HL-60 (cell line): ENCODE measurements around the gene NCF4.

Experiments used
- GABPA ChIP-seq: IDR thresholded peaks from 2 replicates; pipeline ENCODE4 v1.6.1; 2012; ENCODE audit warnings: low read depth
- POLR2AphosphoS5 ChIP-seq: IDR thresholded peaks from 2 replicates; pipeline ENCODE4 v1.6.1; 2012; ENCODE audit warnings: low read depth
- TF ChIP-seq, protein P1 (sequence below): IDR thresholded peaks from one replicate; pipeline ENCODE4 v1.5.1; 2011; ENCODE audit warnings: low read length, control low read depth, inconsistent platforms; ENCODE audit not compliant: insufficient read depth
- TF ChIP-seq, protein P2 (sequence below): IDR thresholded peaks from 2 replicates; pipeline ENCODE4 v1.6.1; 2012; ENCODE audit warnings: low read depth; ENCODE audit not compliant: insufficient replicate concordance

DNA sequence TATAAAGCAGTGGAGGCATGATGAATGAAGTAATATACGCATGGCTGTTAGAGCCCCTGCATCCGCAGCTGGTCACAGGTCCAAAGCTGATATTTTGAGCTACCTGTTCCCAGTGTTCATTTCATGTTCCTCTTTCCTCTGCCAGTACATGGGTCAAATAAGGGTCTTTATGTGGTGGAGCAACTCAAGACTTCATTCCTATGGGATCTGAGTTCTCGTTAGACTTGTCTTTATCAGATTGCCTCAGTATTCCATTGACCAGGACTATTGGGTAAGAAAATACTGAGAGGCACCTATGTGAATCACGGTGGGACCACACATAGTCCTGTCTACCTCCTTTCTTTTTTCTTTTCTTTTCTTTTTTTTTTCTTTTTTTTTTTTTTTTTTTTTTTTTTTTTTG lies 25.2 kb downstream of the NCF4 start:
- TF ChIP-seq POLR2AphosphoS5 = no peak
- TF ChIP-seq, protein P1, sequence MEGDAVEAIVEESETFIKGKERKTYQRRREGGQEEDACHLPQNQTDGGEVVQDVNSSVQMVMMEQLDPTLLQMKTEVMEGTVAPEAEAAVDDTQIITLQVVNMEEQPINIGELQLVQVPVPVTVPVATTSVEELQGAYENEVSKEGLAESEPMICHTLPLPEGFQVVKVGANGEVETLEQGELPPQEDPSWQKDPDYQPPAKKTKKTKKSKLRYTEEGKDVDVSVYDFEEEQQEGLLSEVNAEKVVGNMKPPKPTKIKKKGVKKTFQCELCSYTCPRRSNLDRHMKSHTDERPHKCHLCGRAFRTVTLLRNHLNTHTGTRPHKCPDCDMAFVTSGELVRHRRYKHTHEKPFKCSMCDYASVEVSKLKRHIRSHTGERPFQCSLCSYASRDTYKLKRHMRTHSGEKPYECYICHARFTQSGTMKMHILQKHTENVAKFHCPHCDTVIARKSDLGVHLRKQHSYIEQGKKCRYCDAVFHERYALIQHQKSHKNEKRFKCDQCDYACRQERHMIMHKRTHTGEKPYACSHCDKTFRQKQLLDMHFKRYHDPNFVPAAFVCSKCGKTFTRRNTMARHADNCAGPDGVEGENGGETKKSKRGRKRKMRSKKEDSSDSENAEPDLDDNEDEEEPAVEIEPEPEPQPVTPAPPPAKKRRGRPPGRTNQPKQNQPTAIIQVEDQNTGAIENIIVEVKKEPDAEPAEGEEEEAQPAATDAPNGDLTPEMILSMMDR = no peak
- no peak for TF ChIP-seq GABPA
- TF ChIP-seq, protein P2, sequence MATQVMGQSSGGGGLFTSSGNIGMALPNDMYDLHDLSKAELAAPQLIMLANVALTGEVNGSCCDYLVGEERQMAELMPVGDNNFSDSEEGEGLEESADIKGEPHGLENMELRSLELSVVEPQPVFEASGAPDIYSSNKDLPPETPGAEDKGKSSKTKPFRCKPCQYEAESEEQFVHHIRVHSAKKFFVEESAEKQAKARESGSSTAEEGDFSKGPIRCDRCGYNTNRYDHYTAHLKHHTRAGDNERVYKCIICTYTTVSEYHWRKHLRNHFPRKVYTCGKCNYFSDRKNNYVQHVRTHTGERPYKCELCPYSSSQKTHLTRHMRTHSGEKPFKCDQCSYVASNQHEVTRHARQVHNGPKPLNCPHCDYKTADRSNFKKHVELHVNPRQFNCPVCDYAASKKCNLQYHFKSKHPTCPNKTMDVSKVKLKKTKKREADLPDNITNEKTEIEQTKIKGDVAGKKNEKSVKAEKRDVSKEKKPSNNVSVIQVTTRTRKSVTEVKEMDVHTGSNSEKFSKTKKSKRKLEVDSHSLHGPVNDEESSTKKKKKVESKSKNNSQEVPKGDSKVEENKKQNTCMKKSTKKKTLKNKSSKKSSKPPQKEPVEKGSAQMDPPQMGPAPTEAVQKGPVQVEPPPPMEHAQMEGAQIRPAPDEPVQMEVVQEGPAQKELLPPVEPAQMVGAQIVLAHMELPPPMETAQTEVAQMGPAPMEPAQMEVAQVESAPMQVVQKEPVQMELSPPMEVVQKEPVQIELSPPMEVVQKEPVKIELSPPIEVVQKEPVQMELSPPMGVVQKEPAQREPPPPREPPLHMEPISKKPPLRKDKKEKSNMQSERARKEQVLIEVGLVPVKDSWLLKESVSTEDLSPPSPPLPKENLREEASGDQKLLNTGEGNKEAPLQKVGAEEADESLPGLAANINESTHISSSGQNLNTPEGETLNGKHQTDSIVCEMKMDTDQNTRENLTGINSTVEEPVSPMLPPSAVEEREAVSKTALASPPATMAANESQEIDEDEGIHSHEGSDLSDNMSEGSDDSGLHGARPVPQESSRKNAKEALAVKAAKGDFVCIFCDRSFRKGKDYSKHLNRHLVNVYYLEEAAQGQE = no peak
